ENCODE measurements around the gene NTM.

DNA sequence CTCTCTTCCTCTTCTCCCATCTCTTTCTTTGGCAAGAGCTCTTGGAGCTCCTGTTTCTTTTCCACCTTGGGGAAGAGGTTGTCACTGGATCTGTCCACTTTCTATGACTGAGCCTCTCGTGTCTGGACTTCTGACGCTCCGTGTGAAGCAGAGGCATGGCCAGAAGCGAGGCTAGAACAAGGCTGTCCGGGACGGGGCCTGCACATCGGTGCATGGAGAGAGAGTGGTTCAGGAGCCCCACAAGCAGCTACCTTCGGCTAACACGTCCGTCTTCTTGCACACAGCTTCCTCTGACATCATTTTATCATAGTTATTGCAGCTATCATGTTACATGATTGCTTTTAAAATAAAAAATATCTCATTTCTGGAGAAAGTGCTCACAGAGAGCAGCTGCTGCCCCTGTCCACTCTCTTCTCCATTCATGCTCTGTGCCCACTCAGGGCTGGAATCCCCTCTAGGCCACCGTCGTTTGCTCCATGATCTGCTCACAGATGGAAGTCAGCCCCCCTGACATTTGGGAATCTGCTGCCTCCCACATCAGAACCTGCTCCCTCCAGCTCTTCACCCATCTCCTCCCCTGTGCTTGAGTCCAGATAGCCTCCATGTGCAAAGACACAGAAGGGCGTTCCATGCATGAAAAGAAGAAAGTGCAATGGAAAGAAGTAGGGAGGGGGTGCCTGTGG, 308.4 kb downstream of the NTM start:
- TF ChIP-seq, protein P1, sequence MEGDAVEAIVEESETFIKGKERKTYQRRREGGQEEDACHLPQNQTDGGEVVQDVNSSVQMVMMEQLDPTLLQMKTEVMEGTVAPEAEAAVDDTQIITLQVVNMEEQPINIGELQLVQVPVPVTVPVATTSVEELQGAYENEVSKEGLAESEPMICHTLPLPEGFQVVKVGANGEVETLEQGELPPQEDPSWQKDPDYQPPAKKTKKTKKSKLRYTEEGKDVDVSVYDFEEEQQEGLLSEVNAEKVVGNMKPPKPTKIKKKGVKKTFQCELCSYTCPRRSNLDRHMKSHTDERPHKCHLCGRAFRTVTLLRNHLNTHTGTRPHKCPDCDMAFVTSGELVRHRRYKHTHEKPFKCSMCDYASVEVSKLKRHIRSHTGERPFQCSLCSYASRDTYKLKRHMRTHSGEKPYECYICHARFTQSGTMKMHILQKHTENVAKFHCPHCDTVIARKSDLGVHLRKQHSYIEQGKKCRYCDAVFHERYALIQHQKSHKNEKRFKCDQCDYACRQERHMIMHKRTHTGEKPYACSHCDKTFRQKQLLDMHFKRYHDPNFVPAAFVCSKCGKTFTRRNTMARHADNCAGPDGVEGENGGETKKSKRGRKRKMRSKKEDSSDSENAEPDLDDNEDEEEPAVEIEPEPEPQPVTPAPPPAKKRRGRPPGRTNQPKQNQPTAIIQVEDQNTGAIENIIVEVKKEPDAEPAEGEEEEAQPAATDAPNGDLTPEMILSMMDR (IDR thresholded peaks at IDR 0.05; ENCODE audit: low read depth, low read length): no peak
- no peak for TF ChIP-seq EZH2phosphoT487 (IDR thresholded peaks at IDR 0.05; ENCODE audit: low read depth)

Data from OCI-LY3 (cell line).